ENCODE results near the gene ABCB6. TPM values are rescaled to one million over a fixed set of nuclear protein-coding genes. Genes with fewer than 3 reads are reported as not detected.

ABCB6 gene
- total and polyA plus RNA-seq, 2 of the 8 experiments (the other 6 are each of a cell fraction or from before 2014, with no cell fraction given) = 44.9 to 50.6 TPM

GRCh38 chr2:219180961-219181360, 37.8 kb downstream of the ABCB6 start (continued):
- TF ChIP-seq TEAD4 (IDR thresholded peaks at IDR 0.05; ENCODE audit: low read depth, low read length) (no peak), EP300 (IDR thresholded peaks at IDR 0.05; ENCODE audit: borderline replicate concordance in 1 of 2, low read depth in 2 of 2, low read length in 2 of 2) (no peak), BRCA1 (IDR thresholded peaks at IDR 0.05; ENCODE audit: low read depth, low read length) (no peak), CBX8 (IDR thresholded peaks at IDR 0.05; ENCODE audit: borderline replicate concordance, low read depth, low read length) (no peak)

All from H1 (cell line).